OCI-M2 (cell line): ENCODE measurements around the gene PRKCZ.
"Not testable (repeated sequence)": the region's sequence is repeated elsewhere in the genome, so short reads cannot be mapped to it uniquely, and the experiment has no call there.

Source experiments
- DNase-seq: peaks from one replicate; lab custom pipeline; 2025; ENCODE audit not compliant: unreplicated experiment; lab: John Stamatoyannopoulos, UW

The PRKCZ gene

GRCh38 chr1:2083666-2084065, 33.5 kb downstream of the PRKCZ start:
- no peak for DNase-seq

GRCh38 chr1:2084306-2084705, 34.1 kb downstream of the PRKCZ start:
- DNase-seq: no peak

- no peak for DNase-seq
Measured at GRCh38 chr1:2085080-2085479, 34.9 kb downstream of the PRKCZ start.

- DNase-seq: no peak
Measured at GRCh38 chr1:2086446-2087078, 36.4 kb downstream of the PRKCZ start.

DNA sequence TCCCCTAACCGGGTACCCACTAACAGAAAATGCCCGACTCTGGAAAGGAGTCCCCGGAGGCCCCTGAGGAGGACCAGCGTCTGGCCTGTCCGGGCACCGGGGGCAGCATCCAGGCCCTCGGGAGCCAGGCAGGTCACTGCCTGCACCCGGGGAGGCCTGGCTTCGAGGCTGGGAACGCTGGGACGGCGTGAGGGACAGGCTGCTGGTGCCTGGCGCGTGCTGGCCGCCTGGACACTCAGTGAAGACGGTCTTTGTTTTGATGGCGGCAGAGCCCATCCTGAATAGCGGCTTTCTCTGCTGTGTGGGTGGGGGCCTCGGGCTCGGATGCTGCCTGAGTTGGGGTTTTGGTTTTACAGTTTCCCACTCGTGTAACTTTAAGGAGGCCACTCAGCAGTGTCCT, 37.6 kb downstream of the PRKCZ start:
- DNase-seq: no peak

DNA sequence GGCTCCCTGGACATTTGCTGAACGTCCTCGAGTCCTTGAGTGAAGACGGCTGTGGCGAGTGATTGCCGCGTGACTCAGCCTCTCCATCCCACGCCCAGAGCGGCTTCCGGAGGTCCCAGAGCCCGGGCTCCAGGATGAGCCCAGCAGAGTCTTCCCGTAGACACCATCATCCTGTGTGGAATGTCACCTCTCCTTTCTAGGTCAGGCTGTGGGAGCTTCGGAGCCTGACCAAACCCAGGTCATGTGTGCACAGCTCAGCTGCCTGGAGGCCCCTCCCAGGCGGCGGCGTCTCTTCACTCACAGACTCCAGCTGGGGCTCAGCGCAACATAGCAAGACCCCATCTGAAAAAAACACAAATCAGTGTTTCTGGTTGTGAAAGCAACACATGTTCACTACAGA, 38.2 kb downstream of the PRKCZ start:
- DNase-seq: no peak

GRCh38 chr1:2089051-2089450, 38.8 kb downstream of the PRKCZ start:
- DNase-seq: no peak

GRCh38 chr1:2090216-2090890, 40.1 kb downstream of the PRKCZ start:
- DNase-seq: no peak

DNA sequence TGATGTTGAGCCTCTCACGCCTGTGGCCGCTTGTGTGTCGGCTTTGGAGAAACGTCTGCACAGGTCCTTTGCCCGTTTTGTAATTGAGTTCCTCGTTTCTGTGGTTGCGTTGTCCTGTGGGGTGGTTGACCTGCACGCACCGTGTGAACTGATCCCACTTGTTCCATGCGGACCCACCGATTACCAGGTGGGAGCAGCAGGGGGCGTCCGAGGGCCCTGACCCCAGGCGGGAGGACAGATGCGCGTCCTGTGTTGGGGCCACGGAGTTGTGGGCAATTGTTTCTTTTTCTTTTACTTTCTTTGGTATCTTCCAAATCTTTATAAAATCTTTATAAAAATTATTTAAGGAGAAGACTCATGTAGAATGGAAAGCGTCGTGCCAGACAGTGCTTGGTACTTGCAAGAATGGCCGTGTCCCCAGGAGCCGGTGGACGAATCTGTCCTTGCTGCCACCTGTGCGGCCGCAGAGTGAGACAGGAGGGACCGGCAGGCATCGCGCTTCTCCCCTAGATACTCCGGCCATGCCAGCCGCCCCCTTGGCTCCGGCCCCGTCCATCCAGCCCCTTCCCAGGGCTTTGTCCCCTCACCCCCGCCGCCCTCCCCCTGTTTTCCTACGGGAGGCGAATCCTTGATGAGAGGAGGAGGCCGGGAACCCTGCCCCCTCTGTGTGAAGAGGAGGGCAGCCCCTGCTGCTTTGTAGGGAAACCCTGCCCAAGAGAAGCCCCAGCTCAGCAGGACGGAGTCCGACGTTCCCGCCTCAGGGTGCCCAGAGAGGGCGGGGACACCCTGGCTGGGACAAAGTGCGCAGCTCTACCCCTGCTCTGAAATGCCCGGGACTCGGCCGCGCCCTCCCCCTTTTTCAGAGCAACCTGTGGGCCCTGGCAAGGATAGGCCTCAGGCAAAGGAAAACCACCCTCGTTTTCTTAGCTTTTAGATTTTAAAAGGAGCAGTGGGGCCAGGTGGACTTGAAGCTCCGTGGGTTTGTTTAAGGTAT, 41.7 kb downstream of the PRKCZ start:
- no peak for DNase-seq

- no peak for DNase-seq
Measured at GRCh38 chr1:2093055-2093454, 42.8 kb downstream of the PRKCZ start.

DNA sequence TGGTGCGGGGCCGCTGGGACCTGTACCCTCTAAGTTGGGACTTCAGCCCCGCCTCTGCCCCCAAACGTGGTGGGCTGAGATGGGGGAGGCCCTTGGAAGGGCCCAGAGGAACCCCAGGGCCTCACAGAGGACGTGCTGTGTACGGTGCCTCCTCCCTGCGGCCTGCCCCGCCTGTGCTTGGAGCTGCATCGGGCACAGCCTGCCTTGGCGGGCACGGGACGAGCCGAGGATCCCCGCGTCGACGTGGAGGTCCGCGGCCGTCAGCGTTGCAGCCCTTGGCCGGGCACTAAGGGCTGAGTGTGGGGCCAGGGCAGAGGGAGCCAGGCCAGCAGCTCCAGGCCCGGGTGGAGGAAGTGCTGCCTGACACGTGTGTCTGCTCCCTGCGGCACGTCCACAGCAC, 43.4 kb downstream of the PRKCZ start:
- no peak for DNase-seq

DNA sequence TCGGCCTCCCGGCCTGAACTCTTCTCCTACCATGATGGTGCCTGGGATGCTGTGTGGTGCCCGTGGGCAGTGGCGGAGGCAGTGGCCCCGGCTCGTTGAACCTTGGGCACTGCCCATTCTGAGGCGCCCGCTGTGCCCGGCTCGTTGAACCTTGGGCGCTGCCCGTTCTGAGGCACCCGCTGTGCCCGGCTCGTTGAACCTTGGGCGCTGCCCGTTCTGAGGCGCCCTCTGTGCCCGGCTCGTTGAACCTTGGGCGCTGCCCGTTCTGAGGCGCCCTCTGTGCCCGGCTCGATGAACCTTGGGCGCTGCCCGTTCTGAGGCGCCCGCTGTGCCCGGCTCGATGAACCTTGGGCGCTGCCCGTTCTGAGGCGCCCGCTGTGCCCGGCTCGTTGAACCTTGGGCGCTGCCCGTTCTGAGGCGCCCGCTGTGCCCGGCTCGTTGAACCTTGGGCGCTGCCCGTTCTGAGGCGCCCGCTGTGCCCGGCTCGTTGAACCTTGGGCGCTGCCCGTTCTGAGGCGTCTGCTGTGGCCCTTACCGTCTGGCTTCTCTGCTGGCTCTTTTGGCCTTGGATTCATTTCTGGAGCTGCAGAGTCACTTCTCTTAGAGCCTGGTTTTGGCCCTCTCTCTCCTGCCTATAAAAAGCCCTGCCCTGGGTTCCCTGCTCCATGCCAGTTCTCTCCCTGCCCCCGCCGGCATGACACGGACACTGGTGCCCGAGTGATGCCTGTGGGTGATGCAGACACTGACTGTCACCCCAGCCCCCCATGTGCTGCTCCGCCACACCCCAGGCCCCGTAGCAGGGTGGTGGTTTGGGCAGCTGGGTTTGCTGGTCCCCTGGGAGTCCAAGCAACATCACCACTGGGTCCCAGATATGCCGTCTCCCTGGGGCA, 44.3 kb downstream of the PRKCZ start:
- DNase-seq: not testable (repeated sequence)

- no peak for DNase-seq
Measured at GRCh38 chr1:2095394-2095793, 45.2 kb downstream of the PRKCZ start.

GRCh38 chr1:2095981-2096736, 45.9 kb downstream of the PRKCZ start:
- DNase-seq: no peak

- no peak for DNase-seq
Measured at GRCh38 chr1:2097386-2098300, 47.4 kb downstream of the PRKCZ start.

DNA sequence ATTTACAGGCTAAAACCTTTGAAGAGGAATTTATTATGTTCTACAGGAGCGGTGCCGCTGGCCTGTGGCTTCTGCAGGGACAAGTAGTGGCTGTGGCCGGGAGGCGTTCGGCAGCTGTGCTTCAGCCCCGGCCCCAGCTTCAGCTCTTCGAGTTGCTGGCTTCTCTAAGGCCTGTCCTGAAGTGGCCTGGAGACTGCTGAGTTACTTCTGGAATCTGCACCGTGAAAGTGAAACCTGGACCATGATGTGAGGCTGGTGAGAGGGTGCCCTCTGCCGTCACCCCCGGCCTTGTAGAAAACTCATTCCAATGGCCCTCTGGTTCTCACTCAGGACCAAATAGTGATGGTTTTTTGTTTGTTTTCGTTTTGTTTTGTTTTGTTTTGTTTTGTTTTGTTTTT, 48.1 kb downstream of the PRKCZ start:
- no peak for DNase-seq

DNA sequence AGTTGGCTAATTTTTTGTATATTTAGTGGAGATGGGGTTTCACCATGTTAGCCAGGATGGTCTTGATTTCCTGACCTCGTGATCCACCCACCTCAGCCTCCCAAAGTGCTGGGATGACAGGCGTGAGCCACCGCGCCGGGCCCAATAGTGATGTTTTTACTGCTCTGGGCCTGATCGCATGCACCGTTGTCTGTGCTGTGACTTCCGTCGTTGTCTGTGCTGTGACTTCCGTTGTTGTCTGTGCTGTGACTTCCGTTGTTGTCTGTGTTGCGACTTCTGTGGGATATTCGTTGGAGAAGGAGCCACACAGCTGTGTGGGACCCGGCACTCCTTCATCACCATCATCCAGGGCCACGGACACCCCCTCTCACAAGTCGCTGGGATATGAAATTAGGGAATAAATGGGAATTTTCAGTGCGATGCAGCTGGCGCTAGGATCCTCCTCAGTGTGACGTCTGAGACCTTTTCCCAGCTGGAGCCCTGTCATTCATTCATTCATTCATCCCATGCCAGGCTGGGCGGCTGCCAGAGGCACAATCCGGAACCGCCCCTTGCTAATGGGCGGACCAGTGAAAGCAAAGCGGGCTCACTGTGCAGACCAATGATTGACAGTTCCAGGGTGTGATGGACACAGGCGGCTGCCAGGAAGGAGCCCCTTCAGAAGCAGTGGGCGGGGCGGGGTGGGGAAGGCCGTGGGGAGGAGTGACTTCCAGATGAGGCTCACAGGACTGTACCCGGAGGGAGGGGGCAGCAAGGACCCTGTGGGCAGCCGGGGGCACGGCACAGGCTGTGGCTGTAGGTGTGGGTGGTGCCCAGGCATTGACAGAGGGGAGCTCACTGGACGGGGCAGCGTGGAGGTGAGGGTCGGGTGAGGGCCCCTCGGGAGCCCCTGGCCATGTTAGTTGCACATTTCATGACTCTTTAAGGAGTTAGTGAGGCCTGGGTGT, 48.9 kb downstream of the PRKCZ start:
- no peak for DNase-seq
